H9 (cell line): ENCODE results near the gene TNFRSF1B. TPM values are rescaled to one million over a fixed set of nuclear protein-coding genes. Genes with fewer than 3 reads are reported as not detected.
"Not testable (repeated sequence)": the region's sequence is repeated elsewhere in the genome, so short reads cannot be mapped to it uniquely, and the experiment has no call there.

Experiments used
- DNase-seq: peaks from one replicate; pipeline ENCODE4 v3.0.0-alpha.2; 2017
- H2AFZ ChIP-seq: one replicate; pipeline ENCODE4 v1.6.1; 2013; ENCODE audit warnings: mild to moderate bottlenecking, low read length, control low read depth, moderate library complexity
- H2AK5ac ChIP-seq: 2 replicates; pipeline ENCODE4 v1.6.1; 2013; ENCODE audit warnings: low read length, control low read depth, mixed read lengths; ENCODE audit not compliant: insufficient read length
- H2BK120ac ChIP-seq: one replicate; pipeline ENCODE4 v1.6.1; 2013; ENCODE audit warnings: low read depth, mild to moderate bottlenecking, low read length, control low read depth, inconsistent platforms; ENCODE audit not compliant: poor library complexity, severe bottlenecking
- H2BK12ac ChIP-seq: 2 replicates; pipeline ENCODE4 v1.6.1; 2013; ENCODE audit warnings: low read length, control low read depth, mixed read lengths, low read depth; ENCODE audit not compliant: insufficient read length
- H2BK15ac ChIP-seq: 2 replicates; pipeline ENCODE4 v1.6.1; 2013; ENCODE audit warnings: low read depth, low read length, control low read depth
- H2BK20ac ChIP-seq: one replicate; pipeline ENCODE4 v1.6.1; 2013; ENCODE audit warnings: low read depth, mild to moderate bottlenecking, low read length, control low read depth, inconsistent platforms; ENCODE audit not compliant: poor library complexity, severe bottlenecking
- H2BK5ac ChIP-seq: 2 replicates; pipeline ENCODE4 v1.6.1; 2013; ENCODE audit warnings: low read length, control low read depth, mixed read lengths; ENCODE audit not compliant: insufficient read length
- H3K14ac ChIP-seq: 2 replicates; pipeline ENCODE4 v1.6.1; 2013; ENCODE audit warnings: low read length, control low read depth; ENCODE audit not compliant: insufficient read depth
- H3K18ac ChIP-seq: 2 replicates; pipeline ENCODE4 v1.6.1; 2013; ENCODE audit warnings: low read depth, mild to moderate bottlenecking, mixed read lengths, low read length, control low read depth; ENCODE audit not compliant: insufficient read length
- H3K23ac ChIP-seq: 2 replicates; pipeline ENCODE4 v1.6.1; 2013; ENCODE audit warnings: low read length, control low read depth, mixed read lengths, low read depth; ENCODE audit not compliant: insufficient read length
- H3K23me2 ChIP-seq: 2 replicates; pipeline ENCODE4 v1.6.1; 2013; ENCODE audit warnings: low read depth, mild to moderate bottlenecking, mixed read lengths, low read length, control low read depth; ENCODE audit not compliant: insufficient read length, poor library complexity, severe bottlenecking
- H3K27ac ChIP-seq: 2 replicates; pipeline ENCODE4 v1.5.1; 2013; ENCODE audit warnings: low read length, control low read depth, mixed read lengths, low read depth; ENCODE audit not compliant: insufficient read length
- H3K27me3 ChIP-seq: 2 replicates; pipeline ENCODE4 v1.6.1; 2013; ENCODE audit warnings: low read length, control low read depth, inconsistent platforms; ENCODE audit not compliant: insufficient read depth
- H3K4ac ChIP-seq: 2 replicates; pipeline ENCODE4 v1.6.1; 2013; ENCODE audit warnings: low read depth, mild to moderate bottlenecking, control low read depth, inconsistent platforms, low read length, moderate library complexity
- H3K4me1 ChIP-seq: 2 replicates; pipeline ENCODE4 v1.6.1; 2013; ENCODE audit warnings: low read length, control low read depth, inconsistent platforms; ENCODE audit not compliant: insufficient read depth
- H3K4me2 ChIP-seq: 2 replicates; pipeline ENCODE4 v1.6.1; 2013; ENCODE audit warnings: low read length, control low read depth, mixed read lengths; ENCODE audit not compliant: insufficient read length, insufficient read depth
- H3K56ac ChIP-seq: 2 replicates; pipeline ENCODE4 v1.6.1; 2013; ENCODE audit warnings: low read depth, mild to moderate bottlenecking, mixed read lengths, low read length, control low read depth; ENCODE audit not compliant: insufficient read length
- H3K79me1 ChIP-seq: 2 replicates; pipeline ENCODE4 v1.6.1; 2013; ENCODE audit warnings: low read depth, mild to moderate bottlenecking, moderate library complexity, low read length, control low read depth, inconsistent platforms; ENCODE audit not compliant: insufficient read depth, poor library complexity, severe bottlenecking
- H3K79me2 ChIP-seq: 2 replicates; pipeline ENCODE4 v1.6.1; 2013; ENCODE audit warnings: low read length, control low read depth, inconsistent platforms; ENCODE audit not compliant: insufficient read depth
- H3K9ac ChIP-seq: 2 replicates; pipeline ENCODE4 v1.6.1; 2013; ENCODE audit warnings: low read length, control low read depth, mixed read lengths; ENCODE audit not compliant: insufficient read length; ENCODE audit errors: extremely low read depth
- H3K9me3 ChIP-seq: one replicate; pipeline ENCODE4 v1.6.1; 2013; ENCODE audit warnings: low read depth, low read length, inconsistent platforms; ENCODE audit not compliant: control insufficient read depth
- H3T11ph ChIP-seq: one replicate; pipeline ENCODE4 v1.6.1; 2013; ENCODE audit warnings: mild to moderate bottlenecking, low read length, control low read depth, inconsistent platforms
- H4K20me1 ChIP-seq: one replicate; pipeline ENCODE4 v1.6.1; 2013; ENCODE audit not compliant: control insufficient read depth, insufficient read length, insufficient read depth
- H4K5ac ChIP-seq: 2 replicates; pipeline ENCODE4 v1.6.1; 2013; ENCODE audit warnings: low read depth, mild to moderate bottlenecking, mixed read lengths, low read length, control low read depth; ENCODE audit not compliant: insufficient read length
- H4K8ac ChIP-seq: replicated peaks from 2 replicates; pipeline ENCODE4 v1.6.1; 2013; ENCODE audit warnings: low read length, control low read depth, mixed read lengths, low read depth; ENCODE audit not compliant: insufficient read length
- H4K91ac ChIP-seq: 2 replicates; pipeline ENCODE4 v1.6.1; 2013; ENCODE audit warnings: low read depth, mild to moderate bottlenecking, moderate library complexity, mixed read lengths, low read length, control low read depth; ENCODE audit not compliant: insufficient read length
- H3K27ac Mint-ChIP-seq, 3 experiments: 2 replicates in 2 of 3; 3 replicates in 1 of 3; pipeline ENCODE4 v1.8.0; 2020 to 2021; ENCODE audit warnings: mixed read lengths in 3 of 3, mild to moderate bottlenecking in 1 of 3, moderate library complexity in 1 of 3
- H3K27me3 Mint-ChIP-seq: 2 replicates; pipeline ENCODE4 v1.8.0; 2021; ENCODE audit warnings: low read depth, mild to moderate bottlenecking, moderate library complexity, mixed read lengths
- H3K36me3 Mint-ChIP-seq, 3 experiments: 2 replicates in 2 of 3; 3 replicates in 1 of 3; pipeline ENCODE4 v1.8.0; 2020 to 2021; ENCODE audit warnings: low read depth in 3 of 3, mixed read lengths in 3 of 3; ENCODE audit not compliant: insufficient read depth in 1 of 3
- H3K4me1 Mint-ChIP-seq, 2 experiments: 2 replicates each; pipeline ENCODE4 v1.8.0; 2020; ENCODE audit warnings: mixed read lengths in 2 of 2
- H3K4me3 Mint-ChIP-seq, 2 experiments: 2 replicates in 1 of 2; 3 replicates in 1 of 2; pipeline ENCODE4 v1.8.0; 2020 to 2021; ENCODE audit warnings: mild to moderate bottlenecking in 2 of 2, mixed read lengths in 2 of 2, moderate library complexity in 1 of 2
- H3K9me3 Mint-ChIP-seq, 2 experiments: 2 replicates in 1 of 2; 3 replicates in 1 of 2; pipeline ENCODE4 v1.8.0; 2020; ENCODE audit warnings: mild to moderate bottlenecking in 2 of 2, mixed read lengths in 2 of 2, moderate library complexity in 1 of 2
- WGBS: extraction: QIAGEN DNeasy Blood & Tissue Kit; methylation state at CpG from one replicate; pipeline ENCODE4 v1.1.7; 2013; ENCODE audit warnings: missing lambda C conversion rate, low lambda C conversion rate, mixed read lengths; ENCODE audit not compliant: insufficient read length; ENCODE audit errors: extremely low coverage; 5-methylcytosine and 5-hydroxymethylcytosine counted together
- total RNA-seq: library from RNA; stranded (reverse); gene quantifications from 2 replicates; pipeline ENCODE4 v1.2.1, GENCODE V29; 2021

The TNFRSF1B gene
- total RNA-seq, 1 experiment from 2014 or later: 0.57 TPM

- H4K91ac ChIP-seq, DNase-seq, H3K79me1 ChIP-seq, H2BK15ac ChIP-seq, H2BK20ac ChIP-seq, H2BK5ac ChIP-seq, H3K79me2 ChIP-seq, H3K9ac ChIP-seq, H2BK120ac ChIP-seq, H3K4me1 ChIP-seq, H3K23ac ChIP-seq, H2BK12ac ChIP-seq, H3K27ac ChIP-seq, H2AK5ac ChIP-seq, H3K4me1 Mint-ChIP-seq, H3K27ac Mint-ChIP-seq, H3K23me2 ChIP-seq, H3K4ac ChIP-seq, H3K27me3 Mint-ChIP-seq, H4K20me1 ChIP-seq, H3K4me3 Mint-ChIP-seq, H2AFZ ChIP-seq, H3T11ph ChIP-seq, H4K5ac ChIP-seq, H3K9me3 ChIP-seq, H3K27me3 ChIP-seq, H3K56ac ChIP-seq, H4K8ac ChIP-seq, H3K14ac ChIP-seq, H3K36me3 Mint-ChIP-seq, H3K4me2 ChIP-seq, H3K18ac ChIP-seq: not testable (repeated sequence)
- WGBS: no CpG with 5 or more reads among the region's 6 CpGs
- H3K9me3 Mint-ChIP-seq: peaks cover 27 to 31% of the 10 kb centered on the region in 2 experiments
Measured at GRCh38 chr1:12224092-12224491, 57.3 kb downstream of the TNFRSF1B start.
